NCI-H446 (cell line): ENCODE data around the gene NSRP1.
"Not testable (repeated sequence)": the region's sequence is repeated elsewhere in the genome, so short reads cannot be mapped to it uniquely, and the experiment has no call there.

Experiments
- DNase-seq, 2 experiments: peaks; one replicate each; lab custom pipeline; 2025; lab: John Stamatoyannopoulos, UW

NSRP1 gene

GRCh38 chr17:30222251-30222650 is 105.6 kb downstream of the NSRP1 start:
- no peak for DNase-seq

GRCh38 chr17:30222721-30223175 is 106.1 kb downstream of the NSRP1 start:
- no peak for DNase-seq

- DNase-seq = no peak
These were observed 107.9 kb downstream of the NSRP1 start for GRCh38 chr17:30224419-30224960.

GRCh38 chr17:30225112-30225511 is 108.5 kb downstream of the NSRP1 start:
- DNase-seq = no peak

GRCh38 chr17:30225919-30226553 is 109.4 kb downstream of the NSRP1 start:
- DNase-seq = no peak

GRCh38 chr17:30226878-30227277 is 110.3 kb downstream of the NSRP1 start:
- no peak for DNase-seq

- no peak for DNase-seq
These were observed 111.4 kb downstream of the NSRP1 start for GRCh38 chr17:30228011-30228410.

GRCh38 chr17:30229012-30229411 is 112.4 kb downstream of the NSRP1 start:
- DNase-seq = no peak

GRCh38 chr17:30230009-30230408 is 113.4 kb downstream of the NSRP1 start:
- not testable (repeated sequence) for DNase-seq

- no peak for DNase-seq
These were observed 114.0 kb downstream of the NSRP1 start for GRCh38 chr17:30230596-30231125.

GRCh38 chr17:30232015-30232823 is 115.6 kb downstream of the NSRP1 start:
- DNase-seq = no peak

- no peak for DNase-seq
These were observed 116.3 kb downstream of the NSRP1 start for GRCh38 chr17:30232824-30233427.

GRCh38 chr17:30234296-30234695 is 117.7 kb downstream of the NSRP1 start:
- DNase-seq = no peak

- DNase-seq = no peak
These were observed 118.3 kb downstream of the NSRP1 start for GRCh38 chr17:30234964-30235363.

GRCh38 chr17:30235386-30236296 is 119.0 kb downstream of the NSRP1 start, which contains the start of gene SLC6A4:
TSS of gene SLC6A4 (minus strand) at chr17:30235697. CDS start at chr17:30221958, 13,739 bp downstream.
- no peak for DNase-seq
